Stimulated activated naive CD8-positive, alpha-beta T cell treated with anti-CD3 and anti-CD28 coated beads, Interleukin-15, Interleukin-2, amounts not matched to agents 100 U/mL and 50 U/mL, for 24 hours (primary cell): ENCODE results near the gene PFKFB3.
"Not testable (repeated sequence)": the region's sequence is repeated elsewhere in the genome, so short reads cannot be mapped to it uniquely, and the experiment has no call there.

Source experiments
- ATAC-seq: fragments of 150-1000 bp; cut with Tn5 transposase; one replicate; pipeline ENCODE4 v1.10.0; 2021
- DNase-seq: peaks from one replicate; pipeline ENCODE4 v3.0.0; 2021

PFKFB3 gene

GRCh38 chr10:6178581-6178980 is 24.2 kb upstream of the PFKFB3 start:
- no peak for DNase-seq
- no peak for ATAC-seq

GRCh38 chr10:6179078-6179477 is 23.7 kb upstream of the PFKFB3 start:
- ATAC-seq (no peak), DNase-seq (no peak)

GRCh38 chr10:6180480-6181110 is 22.1 kb upstream of the PFKFB3 start:
- DNase-seq (no peak), ATAC-seq (no peak)

GRCh38 chr10:6181249-6181648 is 21.5 kb upstream of the PFKFB3 start:
- ATAC-seq (no peak), DNase-seq (no peak)

- DNase-seq (no peak), ATAC-seq (no peak)
These were observed 20.2 kb upstream of the PFKFB3 start for GRCh38 chr10:6182454-6183098.

GRCh38 chr10:6185039-6185716 is 17.6 kb upstream of the PFKFB3 start:
- ATAC-seq = peak; percentile 34

GRCh38 chr10:6186894-6187256 is 15.9 kb upstream of the PFKFB3 start:
- no peak for ATAC-seq
- DNase-seq = no peak

More at GRCh38 chr10:6185039-6185716, 17.6 kb upstream of the PFKFB3 start:
- DNase-seq = peak; percentile 27

GRCh38 chr10:6187278-6187677 is 15.5 kb upstream of the PFKFB3 start:
- ATAC-seq (no peak), DNase-seq (no peak)

- DNase-seq, ATAC-seq: not testable (repeated sequence)
These were observed 12.7 kb upstream of the PFKFB3 start for GRCh38 chr10:6190033-6190432.

- ATAC-seq = no peak
- DNase-seq = no peak
These were observed 11.6 kb upstream of the PFKFB3 start for GRCh38 chr10:6191147-6191546.

- ATAC-seq (no peak), DNase-seq (no peak)
These were observed 11.2 kb upstream of the PFKFB3 start for GRCh38 chr10:6191569-6191968.

GRCh38 chr10:6193342-6193741 is 9.4 kb upstream of the PFKFB3 start:
- not testable (repeated sequence) for DNase-seq, ATAC-seq

GRCh38 chr10:6194311-6194710 is 8.4 kb upstream of the PFKFB3 start:
- ATAC-seq (no peak), DNase-seq (no peak)

- no peak for DNase-seq
- ATAC-seq = peak; percentile 11
These were observed 7.4 kb upstream of the PFKFB3 start for GRCh38 chr10:6195376-6195775.

- ATAC-seq (peak; percentile 14), DNase-seq (no peak)
These were observed 6.9 kb upstream of the PFKFB3 start for GRCh38 chr10:6195846-6196245.

- not testable (repeated sequence) for DNase-seq, ATAC-seq
These were observed 6.2 kb upstream of the PFKFB3 start for GRCh38 chr10:6196524-6196923.

- DNase-seq (no peak), ATAC-seq (no peak)
These were observed 5.4 kb upstream of the PFKFB3 start for GRCh38 chr10:6197321-6197720.

- ATAC-seq (no peak), DNase-seq (no peak)
These were observed 4.6 kb upstream of the PFKFB3 start for GRCh38 chr10:6198171-6198570.

- no peak for DNase-seq
These were observed 3.5 kb upstream of the PFKFB3 start for GRCh38 chr10:6199131-6199733.

GRCh38 chr10:6200440-6200733 is 2.3 kb upstream of the PFKFB3 start:
- no peak for ATAC-seq

More at GRCh38 chr10:6199131-6199733, 3.5 kb upstream of the PFKFB3 start:
- ATAC-seq = no peak

GRCh38 chr10:6200734-6201515 is 1.8 kb upstream of the PFKFB3 start:
- ATAC-seq = peak; percentile 1
- DNase-seq = peak; percentile 25

More at GRCh38 chr10:6200440-6200733, 2.3 kb upstream of the PFKFB3 start:
- DNase-seq = no peak

GRCh38 chr10:6201516-6201975 is 1.2 kb upstream of the PFKFB3 start:
- DNase-seq (peak; percentile 94), ATAC-seq (peak; percentile 75)
